NOMO-1 (cell line): Measurements from ENCODE around the gene NEDD9.
A peak's percentile ranks its signal among the peaks of the same experiment; 100 is the strongest.

Experiments used
- DNase-seq, 2 experiments: peaks; one replicate each; lab custom pipeline; 2025; ENCODE audit not compliant: unreplicated experiment in 2 of 2; lab: John Stamatoyannopoulos, UW

NEDD9 gene

DNA sequence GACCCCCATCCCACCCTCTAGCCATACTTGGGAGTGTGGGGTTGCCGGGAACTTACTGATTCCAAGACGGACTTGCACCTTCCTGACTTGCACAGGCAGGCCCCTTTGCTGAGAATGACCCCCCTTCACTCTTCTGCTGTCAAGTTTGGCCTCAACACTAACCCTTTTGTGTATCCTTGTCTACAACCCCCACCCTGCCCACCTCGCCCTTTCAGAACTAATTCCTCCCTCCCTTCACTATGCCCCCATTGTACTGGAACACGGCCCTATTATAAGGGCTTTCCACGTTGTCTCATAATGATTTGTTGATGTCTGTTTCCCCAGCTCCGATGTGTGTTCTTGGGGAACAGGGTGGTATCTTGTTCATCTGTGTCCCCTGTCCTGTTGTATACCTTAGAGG, 4.4 kb upstream of the NEDD9 start:
- no peak for DNase-seq

DNA sequence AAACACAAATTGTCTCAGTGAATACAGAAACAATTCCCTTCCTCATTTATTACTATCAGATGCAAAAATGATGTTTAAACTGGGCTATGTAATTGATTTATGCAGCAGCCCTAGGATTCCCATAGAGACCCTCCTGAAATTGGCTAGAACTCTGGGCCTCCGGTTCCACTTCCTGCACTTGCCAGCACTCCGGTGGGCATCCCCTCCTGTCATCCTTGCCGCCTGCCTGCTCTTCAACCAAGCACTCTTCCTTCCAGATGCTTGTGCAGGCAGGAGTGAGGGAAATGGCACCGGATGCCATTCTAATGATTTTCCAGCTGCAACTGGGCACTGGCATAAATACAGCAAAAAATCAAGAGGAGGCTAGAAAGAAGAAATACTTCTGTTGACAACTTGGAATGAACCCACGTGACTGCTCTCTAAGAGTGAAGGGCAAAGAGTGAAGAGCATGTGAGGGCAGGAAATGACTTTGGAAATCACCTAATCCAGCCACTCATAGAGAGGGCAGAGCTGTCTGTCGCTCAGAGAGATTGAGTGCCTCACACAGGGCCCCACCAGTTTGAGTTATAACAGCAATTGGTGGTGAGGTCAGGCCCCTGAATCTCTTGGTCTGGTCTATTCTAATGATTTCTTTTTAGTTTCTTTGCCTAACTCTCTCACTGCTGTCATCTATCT, 3.7 kb upstream of the NEDD9 start:
- DNase-seq, result peak in 1 of 2 experiments; percentile 20

DNA sequence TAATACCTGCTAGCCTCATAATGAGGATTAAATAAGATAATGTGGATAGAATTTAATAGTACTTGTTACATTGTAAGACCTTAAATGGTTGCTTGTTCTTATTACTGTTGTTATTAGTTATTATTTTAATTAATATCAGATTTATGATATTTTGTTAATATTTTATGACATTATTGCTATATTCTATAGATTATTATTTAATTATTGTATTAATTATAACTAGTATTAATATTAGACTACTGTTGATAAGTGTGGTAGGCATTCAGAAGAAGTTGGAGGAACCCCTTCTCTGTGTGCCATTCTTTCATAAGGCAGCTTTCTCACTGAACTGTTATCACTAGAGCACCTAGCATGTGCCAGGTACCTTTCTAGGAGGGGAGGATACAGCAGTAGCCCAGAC, 2.6 kb upstream of the NEDD9 start:
- no peak for DNase-seq

DNA sequence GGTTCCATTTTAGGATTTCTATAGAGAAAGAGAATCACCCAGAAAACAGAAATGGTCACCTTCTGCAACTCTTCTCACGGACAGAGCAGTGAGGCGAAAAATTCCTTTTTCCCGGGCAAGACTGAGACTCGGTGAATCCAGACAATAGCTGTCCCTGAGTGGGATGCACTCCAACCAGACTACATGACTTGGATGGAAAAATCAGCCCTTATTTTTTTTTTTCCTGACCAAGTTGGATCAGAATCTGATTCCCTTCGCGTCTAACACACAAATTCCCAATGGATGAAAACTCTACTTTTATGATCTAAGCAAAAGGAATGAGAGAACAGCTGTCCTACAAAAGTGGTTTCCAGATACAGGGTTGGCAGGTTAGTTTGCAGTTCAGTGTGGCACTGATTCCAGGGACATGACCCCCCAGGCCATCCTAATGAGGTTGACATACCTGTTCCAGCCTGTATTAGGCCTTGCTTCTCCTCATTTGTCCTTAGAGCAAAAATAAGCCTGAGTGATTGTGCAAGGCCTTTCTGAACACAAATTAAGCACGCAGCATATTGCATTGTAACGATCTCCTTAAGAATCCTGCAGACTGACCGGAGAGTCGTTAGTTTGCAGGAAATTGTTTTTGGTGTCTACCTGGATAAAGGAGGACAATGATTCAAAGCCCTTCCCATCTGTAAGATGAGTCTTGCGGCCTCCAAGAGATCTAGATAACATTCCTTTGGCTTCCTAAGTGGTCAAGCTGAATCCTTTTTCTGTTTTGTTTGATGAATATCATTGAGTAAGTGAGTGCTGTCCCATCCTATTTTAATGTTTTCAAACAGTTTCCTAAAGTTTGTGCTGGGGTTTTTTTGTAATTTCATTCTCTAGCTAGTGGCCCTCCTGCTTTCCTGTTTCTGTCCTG, 1.5 kb upstream of the NEDD9 start:
- peak; percentile 42 to 61 for DNase-seq

GRCh38 chr6:11232770-11233626, 530 bp upstream of the NEDD9 start:
- DNase-seq, result peak; percentile 17 to 67

- no peak for DNase-seq
Measured at GRCh38 chr6:11231564-11232192, 790 bp downstream of the NEDD9 start.

GRCh38 chr6:11231108-11231463, 1.4 kb downstream of the NEDD9 start:
- no peak for DNase-seq

- no peak for DNase-seq
Measured at GRCh38 chr6:11230158-11231107, 2.0 kb downstream of the NEDD9 start.

- DNase-seq, result no peak
Measured at GRCh38 chr6:11229655-11230046, 2.8 kb downstream of the NEDD9 start.

- no peak for DNase-seq
Measured at GRCh38 chr6:11228935-11229654, 3.4 kb downstream of the NEDD9 start.

DNA sequence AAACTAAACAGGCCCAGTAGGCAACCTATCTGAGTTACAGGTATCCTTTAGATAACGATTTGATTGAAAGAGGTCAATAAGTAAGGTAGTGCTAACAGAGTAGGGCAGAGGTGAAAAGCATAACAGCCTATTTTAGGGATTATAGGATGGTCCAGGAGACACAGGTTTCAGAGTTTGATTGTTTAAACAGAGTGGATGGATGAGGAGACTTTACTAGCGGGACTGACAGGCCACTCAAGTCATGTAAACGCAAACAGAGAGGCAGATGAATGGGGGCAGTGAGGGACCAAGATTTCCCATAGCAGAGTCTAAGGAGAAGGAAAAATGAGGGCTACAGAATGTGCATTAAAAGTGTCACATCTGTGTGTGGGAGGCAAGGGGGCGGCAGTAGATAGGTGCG, 4.8 kb downstream of the NEDD9 start:
- DNase-seq, result no peak

DNA sequence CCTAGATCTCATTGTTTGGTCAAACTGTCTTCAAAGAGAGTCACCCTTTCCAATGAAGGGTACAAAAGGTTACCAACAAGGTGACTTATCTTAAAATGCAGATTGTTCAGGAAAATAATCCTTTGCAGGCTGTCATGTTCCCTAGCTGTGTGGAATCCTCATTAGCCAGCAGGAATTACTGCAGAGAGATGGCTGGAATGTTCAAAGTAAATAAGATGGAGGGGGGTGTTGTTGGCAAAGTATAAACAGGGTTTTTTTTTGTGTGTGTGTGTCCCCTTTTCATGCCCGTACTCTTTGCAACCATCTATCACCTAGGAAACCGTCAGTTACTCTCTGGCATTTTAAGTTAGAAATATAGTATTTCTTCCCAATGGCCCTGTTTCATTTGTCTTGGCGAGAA, 6.5 kb downstream of the NEDD9 start:
- DNase-seq, result no peak

DNA sequence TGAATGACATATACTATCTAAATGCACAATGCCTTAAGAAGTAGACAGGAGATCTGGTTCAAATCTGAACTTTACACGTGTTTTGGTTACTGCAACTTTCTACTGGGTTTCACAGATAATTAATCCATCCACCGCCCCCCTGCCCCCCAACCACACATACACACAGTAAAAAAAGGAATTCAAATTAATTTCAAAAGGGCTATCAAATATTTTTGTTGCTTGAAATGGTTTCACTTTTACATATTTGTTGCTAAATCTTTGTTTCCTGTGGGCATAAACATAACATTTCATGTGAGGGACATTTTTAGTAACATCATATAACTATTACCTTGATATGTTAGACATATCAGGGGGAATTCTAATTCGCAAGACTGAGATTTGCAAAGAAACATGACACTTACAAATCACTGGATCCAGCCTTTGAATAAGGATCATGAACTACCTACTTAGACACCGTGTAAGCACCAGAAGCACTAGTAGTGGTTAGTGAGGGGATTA, 7.5 kb downstream of the NEDD9 start:
- DNase-seq, result no peak

DNA sequence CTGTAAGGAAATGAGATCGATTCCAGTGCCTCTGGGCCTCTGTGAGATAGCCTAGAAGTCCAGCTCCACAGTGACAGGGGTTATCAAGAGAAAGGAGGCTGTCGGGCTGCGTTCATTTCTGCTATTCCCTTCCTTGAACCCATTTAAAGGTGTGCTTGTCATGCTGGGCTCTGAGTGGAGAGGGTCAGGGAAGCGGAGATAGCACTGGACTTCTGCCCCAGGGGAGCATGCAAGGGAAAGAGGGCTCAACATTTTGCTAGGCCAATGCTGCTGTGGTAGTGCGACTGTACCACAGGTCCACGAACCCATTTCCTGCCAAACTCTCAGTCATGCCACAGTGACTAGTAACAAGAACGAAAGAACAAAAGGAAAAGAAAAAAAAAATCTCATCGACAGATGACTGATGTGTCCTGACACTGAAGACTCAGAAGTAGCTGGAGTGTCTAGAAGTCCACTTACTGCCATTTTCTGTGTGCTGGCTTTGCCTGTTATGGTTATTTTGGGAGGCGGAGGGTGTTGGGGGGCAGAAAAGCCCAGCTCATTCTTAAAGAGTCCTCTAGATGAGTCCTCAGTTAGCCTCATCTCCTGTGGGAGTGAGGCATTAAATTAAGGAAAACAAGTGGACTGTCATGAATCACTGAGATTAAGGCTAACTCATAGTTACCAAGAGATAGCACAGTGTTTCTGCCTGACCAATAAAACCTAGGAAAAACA, 8.1 kb downstream of the NEDD9 start:
- DNase-seq, result no peak

DNA sequence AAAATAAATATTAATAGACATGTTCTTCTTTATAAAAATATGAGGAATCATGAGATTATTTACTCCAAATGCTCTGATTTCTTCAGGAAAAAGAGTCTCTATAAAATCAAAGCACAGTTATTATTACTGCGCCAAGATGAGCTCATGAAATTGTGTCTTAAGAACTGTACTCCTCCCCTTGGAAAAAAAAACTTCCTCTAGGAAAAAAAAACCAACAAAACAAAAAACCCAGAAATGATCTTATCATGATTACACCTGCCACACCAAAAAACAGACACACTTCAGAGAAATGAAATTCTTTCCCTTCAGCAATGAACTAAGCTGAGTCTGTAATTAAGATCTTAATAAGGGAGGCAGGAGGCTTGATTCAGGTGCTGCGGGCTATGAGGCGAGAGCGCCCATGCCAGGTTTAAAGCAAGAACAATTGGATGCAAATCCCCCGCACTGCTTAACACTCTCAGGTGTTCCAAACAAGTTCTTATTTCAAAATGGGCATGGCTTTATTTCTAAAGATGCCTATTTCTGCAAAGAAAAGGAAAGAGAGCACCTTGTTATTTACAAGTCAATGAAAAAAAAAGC, 9.1 kb downstream of the NEDD9 start:
- no peak for DNase-seq

DNA sequence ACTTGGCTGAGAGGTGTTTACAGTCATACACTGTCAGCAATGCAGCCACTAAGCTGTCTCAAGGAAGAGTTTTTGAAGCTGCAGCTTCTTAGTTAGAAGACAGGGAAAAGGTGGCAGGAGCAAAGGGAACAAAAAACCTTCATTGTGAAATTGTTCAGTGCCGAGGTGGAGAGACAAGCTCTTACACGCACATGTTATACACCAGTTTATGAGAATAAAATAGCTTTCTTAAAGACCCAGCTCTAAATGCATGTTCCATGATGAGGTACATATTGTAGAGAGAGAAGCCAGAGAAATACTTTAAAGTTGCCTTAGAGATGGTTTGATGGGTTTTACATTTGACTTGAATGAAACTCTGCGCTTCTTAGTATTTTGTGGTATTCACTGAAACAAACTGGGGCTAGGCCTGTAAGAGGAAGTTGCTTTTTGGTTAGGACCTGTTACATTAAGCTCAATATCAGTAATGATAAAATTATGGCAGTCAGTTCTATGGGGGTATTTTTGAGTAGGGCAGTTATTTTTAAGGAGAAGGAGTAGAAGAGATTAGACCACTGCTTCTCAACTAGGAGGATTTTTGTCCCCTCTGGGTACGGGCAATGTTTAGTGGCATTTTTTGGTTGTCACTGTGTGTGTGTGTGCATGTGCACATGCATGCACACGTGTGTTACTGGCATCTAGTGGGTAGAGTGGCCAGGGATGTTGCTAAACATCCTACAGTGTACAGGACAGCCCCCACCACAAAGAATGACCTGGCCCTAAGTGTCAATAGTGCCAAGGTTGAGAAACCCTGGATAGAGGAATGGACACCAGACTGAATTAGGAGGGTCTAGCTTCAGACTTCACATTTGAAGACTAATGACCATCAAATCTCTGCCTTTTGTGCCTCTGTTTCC, 9.8 kb downstream of the NEDD9 start:
- no peak for DNase-seq
